Subcutaneous abdominal adipose tissue (tissue), 5 donors: ENCODE data around the gene DSCAML1.

ENCODE experiments used
- H3K27ac ChIP-seq: one replicate; pipeline ENCODE4 v1.7.0; 2013; ENCODE audit warnings: low read depth, mild to moderate bottlenecking, inconsistent platforms, low read length, moderate library complexity
- H3K27me3 ChIP-seq, 5 donors: one replicate each; pipeline ENCODE4 v1.7.0; 2013; ENCODE audit warnings: low read length in 5 of 5, inconsistent platforms in 1 of 5; ENCODE audit not compliant: control insufficient read depth in 5 of 5, insufficient read depth in 4 of 5
- H3K36me3 ChIP-seq, 5 donors: one replicate each; pipeline ENCODE4 v1.7.0; 2013; ENCODE audit warnings: low read length in 5 of 5; ENCODE audit not compliant: control insufficient read depth in 5 of 5, insufficient read depth in 5 of 5
- H3K4me1 ChIP-seq, 5 donors: one replicate each; pipeline ENCODE4 v1.7.0; 2013; ENCODE audit warnings: low read length in 5 of 5, mild to moderate bottlenecking in 3 of 5, moderate library complexity in 1 of 5; ENCODE audit not compliant: control insufficient read depth in 5 of 5, insufficient read depth in 5 of 5
- H3K4me3 ChIP-seq, 5 donors: one replicate each; pipeline ENCODE4 v1.7.0; 2013; ENCODE audit warnings: low read length in 5 of 5, low read depth in 1 of 5
- H3K9ac ChIP-seq, 5 donors: one replicate each; pipeline ENCODE4 v1.7.0; 2013; ENCODE audit warnings: low read length in 5 of 5, mild to moderate bottlenecking in 4 of 5, moderate library complexity in 3 of 5
- H3K9me3 ChIP-seq, 5 donors: one replicate each; pipeline ENCODE4 v1.7.0; 2013; ENCODE audit warnings: low read length in 5 of 5; ENCODE audit not compliant: control insufficient read depth in 5 of 5
- donor health status: healthy.
- donor health status: healthy.
- donor health status: healthy.
- donor health status: healthy.
- donor health status: healthy.

DSCAML1 gene

GRCh38 chr11:117483372-117483771 is 313.6 kb downstream of the DSCAML1 start:
- no peak overlapping the region for H3K27ac ChIP-seq
- H3K9me3 ChIP-seq = no peaks in the 10 kb centered on the region

DNA sequence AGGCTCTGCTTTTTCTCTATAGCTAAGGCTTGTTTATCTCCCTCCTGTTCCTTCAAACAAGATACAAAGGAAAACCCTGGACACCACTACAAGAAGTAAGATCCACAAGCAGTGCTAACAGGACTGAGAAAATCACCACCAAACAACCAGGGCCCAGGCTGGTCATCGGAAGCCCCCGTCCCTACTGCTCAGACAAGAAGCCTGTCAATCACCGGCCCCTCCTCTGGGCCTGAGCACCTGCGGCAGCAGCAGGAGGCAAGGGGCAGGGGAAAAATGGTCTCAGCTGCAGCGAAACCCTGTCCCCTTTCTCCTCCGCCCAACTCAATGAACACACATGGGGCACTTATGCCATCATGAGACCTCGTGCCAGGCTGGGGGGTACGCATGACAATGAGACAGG is 314.1 kb downstream of the DSCAML1 start:
- Histone ChIP-seq H3K9me3 (no peaks in the 10 kb centered on the region), H3K9ac (no peak overlapping the region), H3K4me3 (no peak overlapping the region), H3K27me3 (peaks cover 0 to 4% (median 3%) of the 10 kb centered on the region in 5 donors), H3K27ac (no peak overlapping the region), H3K36me3 (no peaks in the 10 kb centered on the region), H3K4me1 (no peaks in the 10 kb centered on the region)

More at GRCh38 chr11:117483372-117483771, 313.6 kb downstream of the DSCAML1 start:
- Histone ChIP-seq H3K9ac (no peak overlapping the region), H3K4me1 (no peaks in the 10 kb centered on the region), H3K36me3 (no peaks in the 10 kb centered on the region), H3K4me3 (no peak overlapping the region), H3K27me3 (peaks cover 0 to 4% (median 3%) of the 10 kb centered on the region in 5 donors)

- Histone ChIP-seq H3K4me1 (peaks cover 0 to 5% (median 0%) of the 10 kb centered on the region in 5 donors), H3K4me3 (no peak overlapping the region), H3K27ac (no peak overlapping the region), H3K36me3 (no peaks in the 10 kb centered on the region), H3K9me3 (no peaks in the 10 kb centered on the region), H3K9ac (no peak overlapping the region), H3K27me3 (peaks cover 0 to 4% (median 3%) of the 10 kb centered on the region in 5 donors)
Measured at GRCh38 chr11:117481885-117482284, 315.1 kb downstream of the DSCAML1 start.

GRCh38 chr11:117481036-117481435 is 316.0 kb downstream of the DSCAML1 start:
- peaks cover 0 to 5% (median 0%) of the 10 kb centered on the region in 5 donors for H3K4me1 ChIP-seq
- no peak overlapping the region for H3K4me3 ChIP-seq
- no peak overlapping the region for H3K27ac ChIP-seq
- H3K36me3 ChIP-seq = no peaks in the 10 kb centered on the region
- no peak overlapping the region for H3K9ac ChIP-seq
- peaks cover 0 to 4% (median 0%) of the 10 kb centered on the region in 5 donors for H3K27me3 ChIP-seq
- H3K9me3 ChIP-seq = no peaks in the 10 kb centered on the region

GRCh38 chr11:117480221-117480620 is 316.8 kb downstream of the DSCAML1 start:
- Histone ChIP-seq H3K27me3 (peaks cover 0 to 6% (median 0%) of the 10 kb centered on the region in 5 donors), H3K9ac (no peak overlapping the region), H3K36me3 (no peaks in the 10 kb centered on the region), H3K27ac (no peak overlapping the region), H3K9me3 (no peaks in the 10 kb centered on the region), H3K4me1 (peaks cover 0 to 5% (median 0%) of the 10 kb centered on the region in 5 donors), H3K4me3 (no peak overlapping the region)

DNA sequence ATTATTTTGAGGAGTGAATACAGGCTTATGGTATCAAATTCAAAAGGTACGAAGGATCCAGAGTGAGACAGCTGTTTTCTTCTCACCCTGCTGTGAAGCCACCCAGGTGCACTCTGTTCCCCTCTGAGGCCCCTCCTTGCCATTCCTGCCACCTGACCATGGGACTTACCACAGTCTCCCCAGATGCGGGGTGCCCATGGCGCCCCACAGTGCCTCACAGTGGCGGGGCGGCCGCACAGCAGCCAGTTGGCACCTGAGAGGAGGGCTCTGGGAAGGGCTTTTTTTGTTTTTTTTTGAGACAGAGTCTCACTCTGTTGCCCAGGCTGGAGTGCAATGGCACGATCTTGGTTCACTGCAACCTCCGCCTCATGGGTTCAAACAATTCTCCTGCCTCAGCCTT is 317.6 kb downstream of the DSCAML1 start:
- Histone ChIP-seq H3K9me3 (no peaks in the 10 kb centered on the region), H3K27ac (no peak overlapping the region), H3K9ac (no peak overlapping the region), H3K4me3 (no peak overlapping the region), H3K36me3 (no peaks in the 10 kb centered on the region), H3K4me1 (peaks cover 0 to 5% (median 0%) of the 10 kb centered on the region in 5 donors), H3K27me3 (peaks cover 0 to 6% (median 0%) of the 10 kb centered on the region in 5 donors)

DNA sequence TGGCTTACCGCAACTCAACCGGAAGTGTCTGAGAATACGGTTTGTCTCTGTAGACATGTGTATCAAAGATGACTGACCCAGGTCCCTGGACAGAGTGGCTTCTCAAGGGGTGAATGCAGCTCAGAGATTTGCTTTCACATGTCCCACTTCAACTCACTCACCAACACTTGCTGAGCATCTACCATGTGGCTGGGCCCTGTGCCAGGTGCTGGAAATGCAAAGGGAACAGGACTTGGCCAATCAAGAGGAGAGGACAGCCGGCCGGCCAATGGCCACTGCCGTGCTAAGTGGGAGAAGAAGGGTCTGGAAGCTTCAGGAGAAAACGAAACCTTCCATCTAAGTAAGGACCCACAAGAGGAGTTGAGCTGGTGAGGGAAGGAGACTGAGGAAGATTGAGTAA is 318.1 kb downstream of the DSCAML1 start:
- Histone ChIP-seq H3K4me1 (peaks cover 0 to 5% (median 0%) of the 10 kb centered on the region in 5 donors), H3K9me3 (no peaks in the 10 kb centered on the region), H3K27ac (no peak overlapping the region), H3K27me3 (peaks cover 0 to 6% (median 0%) of the 10 kb centered on the region in 5 donors), H3K4me3 (no peak overlapping the region), H3K36me3 (no peaks in the 10 kb centered on the region), H3K9ac (no peak overlapping the region)

GRCh38 chr11:117478126-117478860 is 318.7 kb downstream of the DSCAML1 start:
- H3K4me1 ChIP-seq = peaks cover 0 to 5% (median 0%) of the 10 kb centered on the region in 5 donors
- H3K9ac ChIP-seq = no peak overlapping the region
- no peaks in the 10 kb centered on the region for H3K9me3 ChIP-seq
- H3K4me3 ChIP-seq = no peak overlapping the region
- peaks cover 0 to 6% (median 0%) of the 10 kb centered on the region in 5 donors for H3K27me3 ChIP-seq
- H3K36me3 ChIP-seq = no peaks in the 10 kb centered on the region
- H3K27ac ChIP-seq = no peak overlapping the region

DNA sequence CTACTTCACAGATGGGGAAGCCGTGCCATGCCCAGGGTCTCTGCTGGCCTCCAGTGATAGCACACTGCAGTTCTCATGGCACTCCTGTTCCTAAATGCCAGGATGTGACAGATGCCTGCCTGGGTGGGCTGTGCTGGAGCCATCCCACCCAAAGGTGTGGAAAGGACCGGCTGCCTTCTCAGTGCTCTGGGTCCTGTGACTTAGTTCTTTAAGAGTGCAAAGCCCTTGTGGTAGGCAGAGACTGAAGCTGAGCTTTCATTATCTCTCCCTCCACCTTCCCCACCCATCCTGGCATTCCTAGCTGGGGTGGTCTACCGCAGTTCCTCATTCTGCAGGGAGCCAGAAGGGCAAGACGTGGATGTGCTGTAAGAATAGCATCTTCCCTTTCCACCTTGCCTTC is 319.3 kb downstream of the DSCAML1 start:
- peaks cover 0 to 5% (median 0%) of the 10 kb centered on the region in 5 donors for H3K4me1 ChIP-seq
- H3K36me3 ChIP-seq = no peaks in the 10 kb centered on the region
- peaks cover 0 to 6% (median 0%) of the 10 kb centered on the region in 5 donors for H3K27me3 ChIP-seq
- no peak overlapping the region for H3K27ac ChIP-seq
- no peak overlapping the region for H3K4me3 ChIP-seq
- no peaks in the 10 kb centered on the region for H3K9me3 ChIP-seq
- no peak overlapping the region for H3K9ac ChIP-seq

DNA sequence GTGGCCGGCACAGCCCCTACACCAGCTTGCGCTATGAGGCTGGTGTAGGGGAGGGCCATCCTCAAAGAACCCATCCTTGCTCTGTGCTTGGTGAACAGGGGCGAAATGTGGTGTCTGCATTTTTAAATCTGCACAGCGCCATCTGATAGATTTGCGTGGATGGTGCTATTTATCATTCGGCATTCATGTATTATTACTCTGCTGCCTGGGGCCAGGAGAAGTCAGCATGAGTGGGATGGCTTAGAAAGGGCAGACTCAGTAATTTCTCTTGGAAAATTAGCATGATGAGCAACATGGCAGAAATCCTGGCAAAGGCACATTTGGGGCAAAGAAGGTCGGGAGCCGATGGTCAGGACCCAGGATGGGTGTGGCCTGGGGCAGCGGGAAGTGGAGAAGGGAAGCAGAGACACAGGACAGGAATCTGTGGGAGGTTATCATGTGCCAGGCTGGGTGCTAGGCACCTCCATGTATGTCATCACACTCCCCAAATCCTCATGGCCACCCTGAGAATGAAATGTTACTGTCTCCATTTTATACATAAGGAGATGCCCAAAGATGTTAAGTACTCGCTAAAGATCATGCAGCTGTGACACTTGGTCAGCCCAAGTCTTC is 320.4 kb downstream of the DSCAML1 start:
- peaks cover 0 to 5% (median 0%) of the 10 kb centered on the region in 5 donors for H3K27me3 ChIP-seq
- no peak overlapping the region for H3K27ac ChIP-seq
- H3K36me3 ChIP-seq = peaks cover 0 to 1% (median 0%) of the 10 kb centered on the region in 5 donors
- no peaks in the 10 kb centered on the region for H3K9me3 ChIP-seq
- no peak overlapping the region for H3K4me3 ChIP-seq
- H3K9ac ChIP-seq = no peak overlapping the region
- H3K4me1 ChIP-seq = peaks cover 0 to 5% (median 0%) of the 10 kb centered on the region in 5 donors
